Aorta (tissue), 5 donors: ENCODE measurements around the gene RAD18. TPM values are rescaled to one million over a fixed set of nuclear protein-coding genes. Genes with fewer than 3 reads are reported as not detected.
A peak's percentile ranks its signal among the peaks of the same experiment; 100 is the strongest.

Experiments used
- ATAC-seq: fragments of 200-7000 bp; cut with Tn5 transposase; one replicate; pipeline ENCODE4 v1.9.1; 2022; ENCODE audit warnings: moderate library complexity; ENCODE audit not compliant: low FRiP score
- DNase-seq, 2 donors: peaks; one replicate each; pipeline ENCODE4 v3.0.0-alpha.2; 2020
- H3K27ac ChIP-seq, 2 donors: one replicate each; pipeline ENCODE4 v1.5.1; 2013; ENCODE audit warnings: low read length in 2 of 2, mild to moderate bottlenecking in 2 of 2, moderate library complexity in 2 of 2, control low read depth in 1 of 2, inconsistent platforms in 1 of 2, low read depth in 1 of 2
- H3K27me3 ChIP-seq, 2 donors: one replicate each; pipeline ENCODE4 v1.6.1; 2013; ENCODE audit warnings: control low read depth in 1 of 2, low read length in 1 of 2, mild to moderate bottlenecking in 1 of 2, moderate library complexity in 1 of 2; ENCODE audit not compliant: insufficient read depth in 2 of 2, control insufficient read depth in 1 of 2
- H3K36me3 ChIP-seq, 2 donors: one replicate each; pipeline ENCODE4 v1.6.1; 2013; ENCODE audit warnings: control low read depth in 1 of 2, low read length in 1 of 2, mild to moderate bottlenecking in 1 of 2; ENCODE audit not compliant: insufficient read depth in 2 of 2, control insufficient read depth in 1 of 2
- H3K4me1 ChIP-seq, 2 donors: one replicate each; pipeline ENCODE4 v1.6.1; 2013; ENCODE audit warnings: low read length in 2 of 2, control low read depth in 1 of 2, mild to moderate bottlenecking in 1 of 2, moderate library complexity in 1 of 2; ENCODE audit not compliant: insufficient read depth in 2 of 2, control insufficient read depth in 1 of 2
- H3K4me3 ChIP-seq, 2 donors: one replicate each; pipeline ENCODE4 v1.5.1; 2013; ENCODE audit warnings: low read length in 2 of 2, control low read depth in 1 of 2, mild to moderate bottlenecking in 1 of 2
- H3K9me3 ChIP-seq: one replicate; pipeline ENCODE4 v1.6.1; 2013; ENCODE audit warnings: mild to moderate bottlenecking, low read length; ENCODE audit not compliant: control insufficient read depth
- WGBS, 2 donors: extraction: QIAGEN DNeasy Blood & Tissue Kit; methylation state at CpG; one replicate each; pipeline ENCODE4 v1.1.7; 2013; 5-methylcytosine and 5-hydroxymethylcytosine counted together
- intact Hi-C, 2 donors: fragments of 100-400 bp; cut with DNase I; formaldehyde crosslinking; loops; one replicate each; pipeline versions ENCODE4 v1.14.2 to v1.15.0; 2022
- polyA plus RNA-seq, 2 donors: library from polyadenylated mRNA; stranded (reverse); fragments of 200-250 nt; gene quantifications; one replicate each; pipeline ENCODE4 v1.2.3, GENCODE V29; 2013
- total RNA-seq, 2 donors: library from RNA; stranded (reverse); fragmentation: NEBNext Ultra II Directional; extraction: Animal tissue kit (Norgen Biotek cat#: 25700); gene quantifications; one replicate each; pipeline ENCODE4 v1.2.1, GENCODE V29; 2021
- donor health status: healthy with polysubstance abuse.
- donor health status: Bipolar disorder and iron deficiency.
- donor health status: DM: no; HTN: no; CAD: no.
- donor health status: DM: no; HTN: no; CAD: no.
- donor health status: DM: yes; HTN: yes; CAD: no.

The RAD18 gene
- total and polyA plus RNA-seq, 4 donors, result 2.5 to 12.1 (median 5.0) TPM

GRCh38 chr3:8975081-8976020 is 12.1 kb upstream of the RAD18 start:
- 78 to 80% methylated on average over 11 of the region's 11 CpGs for WGBS, 2 donors
- DNase-seq, result no peak
- no peak for ATAC-seq

DNA sequence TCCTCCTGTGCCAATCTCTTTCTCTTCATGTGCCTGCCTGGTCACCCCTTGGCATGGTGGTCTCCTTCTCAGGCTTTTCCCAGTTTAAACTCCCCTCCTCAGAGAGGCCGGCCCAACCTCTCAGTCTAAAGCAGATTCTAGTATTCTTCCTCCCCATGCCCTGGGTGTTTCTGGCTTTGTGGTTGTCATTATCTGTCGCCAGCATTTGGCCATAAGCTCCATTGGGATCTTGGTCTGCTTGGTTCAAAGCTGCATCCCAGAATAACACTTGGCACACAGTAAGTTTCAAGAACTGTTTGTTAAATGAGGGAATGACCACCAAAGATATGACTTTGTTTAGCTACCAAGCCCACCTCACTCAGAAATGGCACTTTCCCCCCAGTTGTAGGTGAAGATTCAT is 11.2 kb upstream of the RAD18 start:
- ATAC-seq (no peak), DNase-seq (no peak)
- Histone ChIP-seq H3K36me3 (no peaks in the 10 kb centered on the region), H3K4me1 (no peaks in the 10 kb centered on the region), H3K4me3 (no peak overlapping the region), H3K9me3 (peaks cover 5% of the 10 kb centered on the region), H3K27me3 (no peaks in the 10 kb centered on the region), H3K27ac (no peak overlapping the region)
- 91 to 98% methylated on average over 2 of the region's 2 CpGs for WGBS, 2 donors
- intact Hi-C loops, result loop anchor here (5.0 kb wide), 1 partner anchor 93 kb away; no protein-coding TSS in a partner anchor

More at GRCh38 chr3:8975081-8976020, 12.1 kb upstream of the RAD18 start:
- H3K4me1 ChIP-seq, result no peaks in the 10 kb centered on the region
- H3K36me3 ChIP-seq, result no peaks in the 10 kb centered on the region
- no peak overlapping the region for H3K27ac ChIP-seq
- H3K4me3 ChIP-seq, result no peak overlapping the region
- no peaks in the 10 kb centered on the region for H3K27me3 ChIP-seq
- intact Hi-C loops, result no loop called here
- peaks cover 5% of the 10 kb centered on the region for H3K9me3 ChIP-seq

DNA sequence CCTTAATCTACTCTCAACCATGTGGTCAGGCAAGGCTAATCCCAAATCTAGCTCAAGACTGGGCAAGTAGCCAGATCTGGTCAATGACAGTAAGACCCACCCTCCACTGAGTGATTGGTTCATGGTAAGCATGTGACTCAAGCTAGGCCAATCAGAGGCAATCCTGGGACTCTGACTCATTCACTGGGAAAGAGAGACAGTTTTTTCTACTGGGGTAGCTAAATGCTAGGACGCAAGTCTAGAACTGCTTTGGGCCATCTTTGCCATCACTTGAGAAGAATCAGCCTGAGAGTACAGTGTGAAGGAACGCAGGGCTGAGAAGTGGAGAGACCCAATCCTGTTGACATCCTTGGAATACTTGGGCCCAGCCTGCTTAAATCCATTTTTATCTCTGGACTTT is 9.4 kb upstream of the RAD18 start:
- Histone ChIP-seq H3K4me3 (no peak overlapping the region), H3K4me1 (no peaks in the 10 kb centered on the region), H3K27ac (no peak overlapping the region), H3K27me3 (no peaks in the 10 kb centered on the region), H3K9me3 (no peaks in the 10 kb centered on the region), H3K36me3 (no peaks in the 10 kb centered on the region)
- 90 to 92% methylated on average over 2 of the region's 2 CpGs for WGBS, 2 donors
- DNase-seq (no peak), ATAC-seq (no peak)
- intact Hi-C loops, result loop anchor here (5.0 kb wide), 1 partner anchor 95 kb away; no protein-coding TSS in a partner anchor

- H3K36me3 ChIP-seq, result no peaks in the 10 kb centered on the region
- no peaks in the 10 kb centered on the region for H3K9me3 ChIP-seq
- 1% methylated on average over 7 of the region's 7 CpGs for WGBS, 2 donors
- H3K4me1 ChIP-seq, result no peaks in the 10 kb centered on the region
- no peak overlapping the region for H3K27ac ChIP-seq
- ATAC-seq, result peak; percentile 85
- no peak overlapping the region for H3K4me3 ChIP-seq
- H3K27me3 ChIP-seq, result no peaks in the 10 kb centered on the region
- no peak for DNase-seq
- intact Hi-C loops, result loop anchor here (1.0 to 5.0 kb wide), 3 partner anchors 96 to 332 kb away; no protein-coding TSS in a partner anchor
Observed at GRCh38 chr3:8970971-8971589, 7.8 kb upstream of the RAD18 start.

DNA sequence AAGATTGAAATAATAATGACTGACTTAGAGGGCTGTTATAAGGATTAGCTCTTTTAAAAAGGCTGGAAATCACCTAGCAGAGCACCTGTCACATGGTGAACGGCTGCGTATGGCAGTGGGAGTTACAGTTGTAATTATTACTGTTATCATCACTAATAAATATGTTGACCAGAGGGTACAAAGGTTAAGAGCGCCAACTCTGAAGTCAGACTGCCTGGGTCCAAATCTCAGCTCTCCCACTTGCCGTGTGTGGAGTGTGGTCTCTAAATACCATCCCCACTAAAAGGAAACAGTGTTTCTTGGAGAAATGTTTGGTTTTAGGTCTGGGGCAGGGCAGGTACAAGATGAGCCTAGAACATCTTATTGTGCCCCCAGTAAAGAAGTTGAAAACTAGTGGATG is 6.0 kb upstream of the RAD18 start:
- intact Hi-C loops, result no loop called here
- Histone ChIP-seq H3K27me3 (no peaks in the 10 kb centered on the region), H3K9me3 (no peaks in the 10 kb centered on the region), H3K27ac (no peak overlapping the region), H3K36me3 (no peaks in the 10 kb centered on the region), H3K4me1 (no peaks in the 10 kb centered on the region), H3K4me3 (no peak overlapping the region)
- DNase-seq, result no peak
- ATAC-seq, result no peak
- WGBS, 2 donors, result 66 to 68% methylated on average over 4 of the region's 4 CpGs

GRCh38 chr3:8968375-8968882 is 5.2 kb upstream of the RAD18 start:
- no peak overlapping the region for H3K4me3 ChIP-seq
- no peaks in the 10 kb centered on the region for H3K27me3 ChIP-seq
- intact Hi-C loops, result no loop called here
- H3K36me3 ChIP-seq, result no peaks in the 10 kb centered on the region
- DNase-seq (no peak), ATAC-seq (no peak)
- WGBS, 2 donors, result 56 to 59% methylated on average over 5 of the region's 5 CpGs
- no peaks in the 10 kb centered on the region for H3K9me3 ChIP-seq
- H3K4me1 ChIP-seq, result no peaks in the 10 kb centered on the region
- H3K27ac ChIP-seq, result no peak overlapping the region

- Histone ChIP-seq H3K4me3 (no peak overlapping the region), H3K36me3 (no peaks in the 10 kb centered on the region), H3K9me3 (no peaks in the 10 kb centered on the region), H3K4me1 (peaks cover 0 to 1% of the 10 kb centered on the region in 2 donors), H3K27me3 (no peaks in the 10 kb centered on the region), H3K27ac (no peak overlapping the region)
- ATAC-seq, result no peak
- 76 to 81% methylated on average over 5 of the region's 5 CpGs for WGBS, 2 donors
- no peak for DNase-seq
- intact Hi-C loops, result no loop called here
Observed at GRCh38 chr3:8967553-8967952, 4.3 kb upstream of the RAD18 start.

DNA sequence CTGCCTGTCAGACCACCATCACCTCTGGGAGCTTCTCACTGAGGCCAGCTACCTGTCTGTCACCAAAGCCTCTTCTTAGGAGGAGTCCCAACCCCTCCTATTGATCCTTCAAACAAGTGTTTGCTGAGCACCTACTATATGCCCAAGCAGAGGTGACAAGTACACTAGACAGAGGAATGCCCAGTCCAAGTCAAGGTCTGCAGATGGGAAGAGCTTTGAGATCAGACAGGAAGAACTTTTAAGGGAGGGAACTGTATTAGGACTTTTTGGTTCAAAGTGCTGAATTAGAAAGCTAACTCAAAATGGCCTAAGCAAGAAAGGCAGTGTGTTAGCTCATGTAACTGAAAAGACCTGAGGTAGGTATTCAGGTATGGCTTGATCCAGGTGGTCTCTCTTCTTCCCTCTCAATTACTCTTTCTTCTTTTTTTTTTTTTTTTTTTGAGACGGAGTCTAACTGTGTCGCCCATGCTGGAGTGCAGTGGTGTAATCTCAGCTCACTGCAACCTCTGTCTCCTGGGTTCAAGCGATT is 3.6 kb upstream of the RAD18 start:
- ATAC-seq (no peak), DNase-seq (no peak)
- no peaks in the 10 kb centered on the region for H3K9me3 ChIP-seq
- intact Hi-C loops, result no loop called here
- H3K27ac ChIP-seq, result no peak overlapping the region
- H3K4me3 ChIP-seq, result no peak overlapping the region
- WGBS, 2 donors, result 65 to 100% methylated on average over 3 of the region's 3 CpGs
- H3K27me3 ChIP-seq, result no peaks in the 10 kb centered on the region
- peaks cover 0 to 4% of the 10 kb centered on the region in 2 donors for H3K4me1 ChIP-seq
- H3K36me3 ChIP-seq, result no peaks in the 10 kb centered on the region
